SW480 (cell line): ENCODE data around the gene EML1.
A peak's percentile ranks its signal among the peaks of the same experiment; 100 is the strongest.
"Not testable (repeated sequence)": the region's sequence is repeated elsewhere in the genome, so short reads cannot be mapped to it uniquely, and the experiment has no call there.

ENCODE experiments used
- DNase-seq: peaks from one replicate; pipeline ENCODE4 v3.0.0-alpha.2; 2016; ENCODE audit warnings: low spot score

The EML1 gene

GRCh38 chr14:99755629-99756603 is 37.3 kb upstream of the EML1 start:
- no peak for DNase-seq

GRCh38 chr14:99756796-99757195 is 36.4 kb upstream of the EML1 start:
- no peak for DNase-seq

GRCh38 chr14:99757331-99758070 is 35.7 kb upstream of the EML1 start:
- no peak for DNase-seq

GRCh38 chr14:99758121-99758821 is 34.9 kb upstream of the EML1 start:
- DNase-seq: peak; percentile 37

- no peak for DNase-seq
Measured at GRCh38 chr14:99758872-99759545, 34.2 kb upstream of the EML1 start.

- no peak for DNase-seq
Measured at GRCh38 chr14:99759546-99759925, 33.7 kb upstream of the EML1 start.

- DNase-seq: no peak
Measured at GRCh38 chr14:99760817-99761216, 32.4 kb upstream of the EML1 start.

GRCh38 chr14:99762911-99763310 is 30.3 kb upstream of the EML1 start:
- not testable (repeated sequence) for DNase-seq

GRCh38 chr14:99763527-99764221 is 29.5 kb upstream of the EML1 start:
- no peak for DNase-seq

GRCh38 chr14:99764222-99764706 is 28.9 kb upstream of the EML1 start:
- no peak for DNase-seq

GRCh38 chr14:99768381-99768780 is 24.8 kb upstream of the EML1 start:
- no peak for DNase-seq

GRCh38 chr14:99769123-99769522 is 24.1 kb upstream of the EML1 start:
- no peak for DNase-seq

- no peak for DNase-seq
Measured at GRCh38 chr14:99769799-99770198, 23.4 kb upstream of the EML1 start.

- DNase-seq: no peak
Measured at GRCh38 chr14:99772371-99773283, 20.6 kb upstream of the EML1 start.

- DNase-seq: no peak
Measured at GRCh38 chr14:99773521-99774497, 19.4 kb upstream of the EML1 start.

- no peak for DNase-seq
Measured at GRCh38 chr14:99774556-99775307, 18.5 kb upstream of the EML1 start.

- no peak for DNase-seq
Measured at GRCh38 chr14:99775351-99775750, 17.9 kb upstream of the EML1 start.

GRCh38 chr14:99777951-99778350 is 15.3 kb upstream of the EML1 start:
- no peak for DNase-seq
